ENCODE measurements around the gene NAA11. TPM values are rescaled to one million over a fixed set of nuclear protein-coding genes. Genes with fewer than 3 reads are reported as not detected.
A peak's percentile ranks its signal among the peaks of the same experiment; 100 is the strongest.

Gene NAA11
- polyA plus RNA-seq, 2 of the 4 experiments (the other 2 are of a cell fraction): not detected

DNA sequence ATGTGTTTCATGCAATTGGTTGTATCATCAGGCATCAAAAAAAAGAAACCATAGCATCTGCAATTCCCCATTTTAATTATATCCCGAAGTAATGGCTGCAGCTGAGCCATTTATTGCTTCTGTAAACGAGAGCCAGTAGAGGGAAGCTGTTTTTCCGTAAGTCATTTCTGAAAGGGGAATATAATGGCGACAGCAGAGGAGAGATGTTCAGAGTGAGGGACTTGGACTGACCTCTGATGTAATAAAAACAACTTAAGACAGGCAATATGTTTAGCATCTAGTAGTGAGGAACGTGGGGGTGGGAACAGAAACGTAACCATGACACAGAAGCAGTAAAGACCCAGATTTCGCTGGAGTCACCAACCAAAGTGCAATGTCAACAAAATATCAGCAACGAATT, 31.5 kb upstream of the NAA11 start:
- ChIA-PET POLR2A (no interaction called here), CTCF (no interaction called here)
- TF ChIP-seq EHF (CRISPR knock-in tag; IDR thresholded peaks at IDR 0.05) (no peak), ZNF302 (CRISPR knock-in tag; IDR thresholded peaks at IDR 0.05) (no peak), CEBPB (IDR thresholded peaks at IDR 0.05) (no peak), ZC3H11A (IDR thresholded peaks at IDR 0.05) (no peak), MAZ (IDR thresholded peaks at IDR 0.05; ENCODE audit: borderline replicate concordance, low read depth, low read length) (no peak)
- TF ChIP-seq, protein P1, sequence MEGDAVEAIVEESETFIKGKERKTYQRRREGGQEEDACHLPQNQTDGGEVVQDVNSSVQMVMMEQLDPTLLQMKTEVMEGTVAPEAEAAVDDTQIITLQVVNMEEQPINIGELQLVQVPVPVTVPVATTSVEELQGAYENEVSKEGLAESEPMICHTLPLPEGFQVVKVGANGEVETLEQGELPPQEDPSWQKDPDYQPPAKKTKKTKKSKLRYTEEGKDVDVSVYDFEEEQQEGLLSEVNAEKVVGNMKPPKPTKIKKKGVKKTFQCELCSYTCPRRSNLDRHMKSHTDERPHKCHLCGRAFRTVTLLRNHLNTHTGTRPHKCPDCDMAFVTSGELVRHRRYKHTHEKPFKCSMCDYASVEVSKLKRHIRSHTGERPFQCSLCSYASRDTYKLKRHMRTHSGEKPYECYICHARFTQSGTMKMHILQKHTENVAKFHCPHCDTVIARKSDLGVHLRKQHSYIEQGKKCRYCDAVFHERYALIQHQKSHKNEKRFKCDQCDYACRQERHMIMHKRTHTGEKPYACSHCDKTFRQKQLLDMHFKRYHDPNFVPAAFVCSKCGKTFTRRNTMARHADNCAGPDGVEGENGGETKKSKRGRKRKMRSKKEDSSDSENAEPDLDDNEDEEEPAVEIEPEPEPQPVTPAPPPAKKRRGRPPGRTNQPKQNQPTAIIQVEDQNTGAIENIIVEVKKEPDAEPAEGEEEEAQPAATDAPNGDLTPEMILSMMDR (IDR thresholded peaks at IDR 0.05): no peak
- no peaks in the 10 kb centered on the region for H3K9me3 ChIP-seq
- H3K27ac ChIP-seq: no peak overlapping the region
- ATAC-seq: no peak
- no peak overlapping the region for H3K4me3 ChIP-seq
- WGBS (ENCODE audit: missing lambda C conversion rate): 12% methylated on average over 8 of the region's 8 CpGs
- DNase-seq (ENCODE audit: low read depth in 1 of 2, low spot score in 1 of 2): no peak
- no peak for FAIRE-seq
- no peaks in the 10 kb centered on the region for H3K4me1 ChIP-seq
- no peak overlapping the region for H3K4me2 ChIP-seq

DNA sequence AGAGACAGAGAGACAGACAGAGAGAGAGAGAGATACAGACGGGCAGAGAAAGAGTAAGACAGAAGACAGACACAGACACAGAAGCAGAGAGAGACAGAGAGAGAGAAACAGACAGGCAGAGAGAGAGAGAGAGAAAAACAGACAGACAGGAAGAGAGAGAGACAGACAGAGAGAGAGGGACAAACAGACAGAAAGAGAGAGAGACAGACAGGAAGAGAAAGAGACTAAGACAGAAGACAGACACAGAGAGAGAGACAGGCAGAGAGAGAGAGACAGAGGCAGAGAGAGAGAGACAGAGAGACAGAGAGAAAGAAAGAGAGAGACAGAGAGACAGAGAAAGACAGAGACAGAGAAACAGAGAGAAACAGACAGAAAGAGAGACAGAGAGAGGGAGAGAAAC, 27.2 kb upstream of the NAA11 start:
- Histone ChIP-seq H3K4me3 (no peak overlapping the region), H3K27ac (no peak overlapping the region), H3K4me2 (no peak overlapping the region), H3K4me1 (no peaks in the 10 kb centered on the region), H3K9me3 (no peaks in the 10 kb centered on the region)
- WGBS (ENCODE audit: missing lambda C conversion rate): 0% methylated on average over 1 of the region's 1 CpG
- peak; percentile 89 for FAIRE-seq
- POLR2A ChIA-PET: no interaction called here
- TF ChIP-seq ZFP36 (IDR thresholded peaks at IDR 0.05; ENCODE audit: borderline replicate concordance, partially characterized antibody): no peak
- TF ChIP-seq, protein P1 (IDR thresholded peaks at IDR 0.05): no peak
- no peak for TF ChIP-seq KDM5A (IDR thresholded peaks at IDR 0.05)
- no peak for TF ChIP-seq CHD2 (IDR thresholded peaks at IDR 0.05; ENCODE audit: low read length, partially characterized antibody)
- TF ChIP-seq, protein P2, sequence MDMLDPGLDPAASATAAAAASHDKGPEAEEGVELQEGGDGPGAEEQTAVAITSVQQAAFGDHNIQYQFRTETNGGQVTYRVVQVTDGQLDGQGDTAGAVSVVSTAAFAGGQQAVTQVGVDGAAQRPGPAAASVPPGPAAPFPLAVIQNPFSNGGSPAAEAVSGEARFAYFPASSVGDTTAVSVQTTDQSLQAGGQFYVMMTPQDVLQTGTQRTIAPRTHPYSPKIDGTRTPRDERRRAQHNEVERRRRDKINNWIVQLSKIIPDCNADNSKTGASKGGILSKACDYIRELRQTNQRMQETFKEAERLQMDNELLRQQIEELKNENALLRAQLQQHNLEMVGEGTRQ (IDR thresholded peaks at IDR 0.05): no peak
- TF ChIP-seq HDAC2 (IDR thresholded peaks at IDR 0.05): no peak
- TF ChIP-seq JUNB (IDR thresholded peaks at IDR 0.05): no peak
- no peak for TF ChIP-seq ZC3H11A (IDR thresholded peaks at IDR 0.05)
- TF ChIP-seq, protein P3, sequence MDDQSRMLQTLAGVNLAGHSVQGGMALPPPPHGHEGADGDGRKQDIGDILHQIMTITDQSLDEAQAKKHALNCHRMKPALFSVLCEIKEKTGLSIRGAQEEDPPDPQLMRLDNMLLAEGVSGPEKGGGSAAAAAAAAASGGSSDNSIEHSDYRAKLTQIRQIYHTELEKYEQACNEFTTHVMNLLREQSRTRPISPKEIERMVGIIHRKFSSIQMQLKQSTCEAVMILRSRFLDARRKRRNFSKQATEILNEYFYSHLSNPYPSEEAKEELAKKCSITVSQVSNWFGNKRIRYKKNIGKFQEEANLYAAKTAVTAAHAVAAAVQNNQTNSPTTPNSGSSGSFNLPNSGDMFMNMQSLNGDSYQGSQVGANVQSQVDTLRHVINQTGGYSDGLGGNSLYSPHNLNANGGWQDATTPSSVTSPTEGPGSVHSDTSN (IDR thresholded peaks at IDR 0.05): no peak
- no peak for TF ChIP-seq RARB (CRISPR knock-in tag; IDR thresholded peaks at IDR 0.05)
- no peak for TF ChIP-seq TP53 (CRISPR knock-in tag; IDR thresholded peaks at IDR 0.05)
- TF ChIP-seq FOXS1 (CRISPR knock-in tag; IDR thresholded peaks at IDR 0.05): no peak
- CTCF ChIA-PET: no interaction called here
- ATAC-seq: no peak
- DNase-seq (ENCODE audit: low read depth in 1 of 2, low spot score in 1 of 2): no peak

DNA sequence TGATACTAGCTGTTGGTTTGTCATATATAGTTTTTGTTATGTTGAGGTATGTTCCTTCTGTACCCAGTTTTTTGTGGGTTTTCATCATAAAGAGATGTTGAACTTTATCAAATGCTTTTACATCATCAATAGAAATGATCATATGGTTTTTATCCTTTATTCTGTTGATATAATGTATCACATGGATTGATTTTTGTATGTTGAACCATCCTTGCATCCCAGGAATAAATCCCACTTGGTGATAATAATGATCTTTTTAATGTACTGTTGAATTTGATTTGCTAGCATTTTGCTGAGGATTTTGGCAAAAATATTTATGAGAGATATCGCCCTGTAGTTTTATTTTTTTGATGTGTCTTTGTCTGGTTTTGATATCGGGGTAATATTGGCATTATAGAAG, 22.5 kb upstream of the NAA11 start:
- DNase-seq (ENCODE audit: low read depth in 1 of 2, low spot score in 1 of 2) (no peak), ATAC-seq (no peak), FAIRE-seq (no peak)
- POLR2A ChIA-PET: no interaction called here
- CTCF ChIA-PET: no interaction called here
- Histone ChIP-seq H3K4me2 (no peak overlapping the region), H3K9me3 (no peaks in the 10 kb centered on the region), H3K27ac (no peak overlapping the region), H3K4me1 (no peaks in the 10 kb centered on the region), H3K4me3 (no peak overlapping the region)
- WGBS (ENCODE audit: missing lambda C conversion rate): 5% methylated on average over 2 of the region's 2 CpGs
- TF ChIP-seq SMC3 (IDR thresholded peaks at IDR 0.05) (no peak), RFX5 (IDR thresholded peaks at IDR 0.05) (no peak), POLR2AphosphoS2 (conservative IDR thresholded peaks at IDR 0.05; ENCODE audit: low read length) (no peak), FOXS1 (CRISPR knock-in tag; IDR thresholded peaks at IDR 0.05) (no peak), HOXA7 (CRISPR knock-in tag; IDR thresholded peaks at IDR 0.05) (no peak), MAFK (IDR thresholded peaks at IDR 0.05; ENCODE audit: partially characterized antibody) (no peak), ESRRA (IDR thresholded peaks at IDR 0.05; ENCODE audit: borderline replicate concordance, low read length) (no peak), PHF8 (IDR thresholded peaks at IDR 0.05; ENCODE audit: borderline replicate concordance, low read depth) (no peak)
- TF ChIP-seq, protein P1 (IDR thresholded peaks at IDR 0.05): no peak
- TF ChIP-seq, protein P4, sequence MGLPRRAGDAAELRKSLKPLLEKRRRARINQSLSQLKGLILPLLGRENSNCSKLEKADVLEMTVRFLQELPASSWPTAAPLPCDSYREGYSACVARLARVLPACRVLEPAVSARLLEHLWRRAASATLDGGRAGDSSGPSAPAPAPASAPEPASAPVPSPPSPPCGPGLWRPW (IDR thresholded peaks at IDR 0.05): no peak
- TF ChIP-seq, protein P5, sequence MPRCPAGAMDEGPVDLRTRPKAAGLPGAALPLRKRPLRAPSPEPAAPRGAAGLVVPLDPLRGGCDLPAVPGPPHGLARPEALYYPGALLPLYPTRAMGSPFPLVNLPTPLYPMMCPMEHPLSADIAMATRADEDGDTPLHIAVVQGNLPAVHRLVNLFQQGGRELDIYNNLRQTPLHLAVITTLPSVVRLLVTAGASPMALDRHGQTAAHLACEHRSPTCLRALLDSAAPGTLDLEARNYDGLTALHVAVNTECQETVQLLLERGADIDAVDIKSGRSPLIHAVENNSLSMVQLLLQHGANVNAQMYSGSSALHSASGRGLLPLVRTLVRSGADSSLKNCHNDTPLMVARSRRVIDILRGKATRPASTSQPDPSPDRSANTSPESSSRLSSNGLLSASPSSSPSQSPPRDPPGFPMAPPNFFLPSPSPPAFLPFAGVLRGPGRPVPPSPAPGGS (IDR thresholded peaks at IDR 0.05): no peak
